H1 (cell line): Measurements from ENCODE around the gene CD48. TPM values are rescaled to one million over a fixed set of nuclear protein-coding genes. Genes with fewer than 3 reads are reported as not detected.

ENCODE experiments used
- CTCF ChIA-PET: fragments of 300-600 bp; sonication (Branson Sonifier 250); formaldehyde crosslinking; loops from one replicate; lab custom pipeline; 2021; ENCODE audit not compliant: partially characterized antibody; lab: Charles Lee
- POLR2A ChIA-PET: fragments of 300-600 bp; sonication (Branson Sonifier 250); formaldehyde crosslinking; loops from one replicate; lab custom pipeline; 2021; ENCODE audit warnings: inconsistent platforms; ENCODE audit not compliant: partially characterized antibody; lab: Charles Lee
- DNase-seq, 2 experiments: peaks; one replicate each; pipeline versions ENCODE4 v3.0.0 to v3.0.0-alpha.2; 2010 to 2022; ENCODE audit warnings: low spot score in 2 of 2, low read depth in 1 of 2, mixed read lengths in 1 of 2
- FAIRE-seq: peaks from 2 replicates; lab custom pipeline; 2011; peaks lifted over from hg19 to GRCh38; lab: Jason Lieb, UNC
- H2AFZ ChIP-seq: 2 replicates; pipeline ENCODE4 v1.8.1; 2012; ENCODE audit warnings: low read length, inconsistent platforms
- H2AK5ac ChIP-seq: 2 replicates; pipeline ENCODE4 v1.6.1; 2013; ENCODE audit warnings: low read depth, low read length
- H2BK120ac ChIP-seq: replicated peaks from 2 replicates; pipeline ENCODE3; 2013; ENCODE audit warnings: low read depth, low read length, inconsistent platforms
- H2BK12ac ChIP-seq: 2 replicates; pipeline ENCODE4 v1.6.1; 2013; ENCODE audit warnings: low read depth, low read length
- H2BK15ac ChIP-seq: 2 replicates; pipeline ENCODE4 v1.6.1; 2013; ENCODE audit warnings: low read length
- H2BK20ac ChIP-seq: 2 replicates; pipeline ENCODE4 v1.6.1; 2013; ENCODE audit warnings: low read length
- H2BK5ac ChIP-seq: 2 replicates; pipeline ENCODE4 v1.6.1; 2013; ENCODE audit warnings: low read depth, low read length
- H3K14ac ChIP-seq: 2 replicates; pipeline ENCODE4 v1.6.1; 2013; ENCODE audit warnings: inconsistent platforms; ENCODE audit not compliant: insufficient read length
- H3K18ac ChIP-seq: 2 replicates; pipeline ENCODE4 v1.6.1; 2013; ENCODE audit warnings: low read length; ENCODE audit errors: extremely low read depth
- H3K23ac ChIP-seq: 2 replicates; pipeline ENCODE4 v1.6.1; 2013; ENCODE audit warnings: inconsistent platforms; ENCODE audit not compliant: insufficient read length
- H3K23me2 ChIP-seq: 2 replicates; pipeline ENCODE4 v1.6.1; 2013; ENCODE audit warnings: low read depth, low read length
- H3K27ac ChIP-seq: 2 replicates; pipeline ENCODE4 v1.6.1; 2011; ENCODE audit warnings: low read depth, low read length, inconsistent platforms
- H3K27me3 ChIP-seq, 4 experiments: replicated peaks in 1 of 4; 1 replicate in 1 of 4; 2 replicates in 3 of 4; pipeline versions ENCODE4 v1.6.1 to v1.8.1; 2011 to 2013; ENCODE audit warnings: low read length in 3 of 4, mild to moderate bottlenecking in 3 of 4, inconsistent platforms in 2 of 4, mixed read lengths in 2 of 4, moderate library complexity in 1 of 4; ENCODE audit not compliant: control insufficient read depth in 3 of 4, insufficient read depth in 3 of 4; ENCODE audit errors: extremely low read depth in 1 of 4
- H3K36me3 ChIP-seq, 4 experiments: 2 replicates each; pipeline versions ENCODE4 v1.6.1 to v1.8.1; 2011 to 2013; ENCODE audit warnings: mild to moderate bottlenecking in 4 of 4, low read length in 3 of 4, moderate library complexity in 2 of 4, control low read depth in 1 of 4, inconsistent platforms in 1 of 4; ENCODE audit not compliant: insufficient read depth in 4 of 4, control insufficient read depth in 2 of 4
- H3K4ac ChIP-seq: replicated peaks from 2 replicates; pipeline ENCODE3; 2013; ENCODE audit warnings: low read length, low read depth, mixed read lengths, inconsistent platforms; ENCODE audit not compliant: insufficient read length
- H3K4me1 ChIP-seq, 4 experiments: replicated peaks in 1 of 4; 1 replicate in 1 of 4; 2 replicates in 3 of 4; pipeline versions ENCODE4 v1.6.1 to v1.8.1; 2011 to 2013; ENCODE audit warnings: low read length in 3 of 4, inconsistent platforms in 2 of 4, mixed read lengths in 1 of 4; ENCODE audit not compliant: insufficient read depth in 4 of 4, control insufficient read depth in 3 of 4
- H3K4me2 ChIP-seq, 2 experiments: 2 replicates each; pipeline versions ENCODE4 v1.6.1 to v1.8.1; 2011 to 2013; ENCODE audit warnings: low read depth in 2 of 2, low read length in 2 of 2, control low read depth in 1 of 2, inconsistent platforms in 1 of 2, mild to moderate bottlenecking in 1 of 2; ENCODE audit not compliant: insufficient read depth in 1 of 2
- H3K4me3 ChIP-seq, 4 experiments: fragments of 200-600, 300-600 bp in 1 of 4; sonication (generic), shearing (Covaris generic), sonication (Bioruptor Twin) in 1 of 4; 2 replicates each; pipeline versions ENCODE4 v1.5.1 to v1.8.1; 2011 to 2016; ENCODE audit warnings: low read length in 4 of 4, low read depth in 3 of 4, control low read depth in 2 of 4, inconsistent platforms in 2 of 4, mild to moderate bottlenecking in 2 of 4, mixed read lengths in 1 of 4, moderate library complexity in 1 of 4; ENCODE audit not compliant: insufficient read depth in 2 of 4; ENCODE audit errors: extremely low read depth in 1 of 4
- H3K56ac ChIP-seq: replicated peaks from 2 replicates; pipeline ENCODE3; 2013; ENCODE audit warnings: low read depth, mild to moderate bottlenecking, mixed read lengths, low read length, inconsistent platforms; ENCODE audit not compliant: insufficient read length
- H3K79me1 ChIP-seq: 2 replicates; pipeline ENCODE4 v1.6.1; 2013; ENCODE audit warnings: low read depth, low read length, control low read depth
- H3K79me2 ChIP-seq, 2 experiments: 2 replicates each; pipeline versions ENCODE4 v1.6.1 to v1.8.1; 2012 to 2013; ENCODE audit warnings: low read length in 2 of 2, mild to moderate bottlenecking in 2 of 2, inconsistent platforms in 1 of 2; ENCODE audit not compliant: insufficient read depth in 2 of 2, control insufficient read depth in 1 of 2
- H3K9ac ChIP-seq, 4 experiments: replicated peaks in 1 of 4; 1 replicate in 1 of 4; 2 replicates in 3 of 4; pipeline versions ENCODE4 v1.6.1 to v1.8.1; 2011 to 2013; ENCODE audit warnings: low read depth in 3 of 4, low read length in 3 of 4, control low read depth in 2 of 4, mild to moderate bottlenecking in 2 of 4, moderate library complexity in 2 of 4, inconsistent platforms in 1 of 4; ENCODE audit errors: extremely low read depth in 1 of 4
- H3K9me3 ChIP-seq, 2 experiments: 2 replicates each; pipeline versions ENCODE4 v1.6.1 to v1.8.1; 2012 to 2013; ENCODE audit warnings: mild to moderate bottlenecking in 2 of 2, moderate library complexity in 2 of 2, control low read depth in 1 of 2, inconsistent platforms in 1 of 2, low read depth in 1 of 2, low read length in 1 of 2, mixed read lengths in 1 of 2; ENCODE audit not compliant: insufficient read depth in 2 of 2
- H4K20me1 ChIP-seq, 2 experiments: replicated peaks in 1 of 2; 2 replicates each; pipeline versions ENCODE3 to v1.8.1; 2011 to 2013; ENCODE audit warnings: inconsistent platforms in 2 of 2, low read length in 2 of 2, mild to moderate bottlenecking in 1 of 2; ENCODE audit not compliant: insufficient read depth in 2 of 2, control insufficient read depth in 1 of 2
- H4K5ac ChIP-seq: 2 replicates; pipeline ENCODE4 v1.6.1; 2013; ENCODE audit warnings: low read length, low read depth, mixed read lengths, inconsistent platforms; ENCODE audit not compliant: insufficient read length
- H4K8ac ChIP-seq: 2 replicates; pipeline ENCODE4 v1.8.0; 2013; ENCODE audit warnings: mild to moderate bottlenecking, moderate library complexity, low read length, inconsistent platforms; ENCODE audit not compliant: insufficient read depth; ENCODE audit errors: extremely low read depth
- H4K91ac ChIP-seq: replicated peaks from 2 replicates; pipeline ENCODE3; 2013; ENCODE audit warnings: low read length, mixed read lengths, inconsistent platforms; ENCODE audit not compliant: insufficient read length
- ASH2L ChIP-seq: fragments of 200-600, 300-600 bp; sonication (generic); IDR thresholded peaks from one replicate; pipeline ENCODE4 v1.7.1; 2017; ENCODE audit warnings: low read length
- CEBPB ChIP-seq: IDR thresholded peaks from 2 replicates; pipeline ENCODE4 v1.6.1; 2012; ENCODE audit warnings: low read depth, low read length
- KDM5A ChIP-seq: fragments of 200-600 bp; IDR thresholded peaks from 2 replicates; pipeline ENCODE4 v1.7.1; 2012; ENCODE audit warnings: mild to moderate bottlenecking, low read length, inconsistent platforms, mixed read lengths
- SIN3A ChIP-seq, 2 experiments: IDR thresholded peaks in 1 of 2; conservative IDR thresholded peaks in 1 of 2; 2 replicates each; pipeline ENCODE4 v1.6.1; 2011 to 2012; ENCODE audit warnings: low read length in 2 of 2, improper control_type of control experiment in 1 of 2, low read depth in 1 of 2, mild to moderate bottlenecking in 1 of 2
- WGBS, 2 experiments: shearing (Covaris generic) in 1 of 2; methylation state at CpG; one replicate each; pipeline versions ENCODE4 v1.1.6 to v1.1.7; 2013 to 2015; ENCODE audit warnings: low lambda C conversion rate in 2 of 2, mixed read lengths in 2 of 2, inconsistent platforms in 1 of 2, low coverage in 1 of 2, missing lambda C conversion rate in 1 of 2; ENCODE audit not compliant: insufficient replicate concordance in 2 of 2, insufficient coverage in 1 of 2, insufficient read length in 1 of 2; ENCODE audit errors: extremely low coverage in 1 of 2, missing lambda C conversion rate in 1 of 2; 5-methylcytosine and 5-hydroxymethylcytosine counted together
- long read RNA-seq, 2 experiments: library from RNA in 1 of 2; library from capped mRNA in 1 of 2; stranded (forward); transcript quantifications; one replicate each; pipeline ENCODE4 v2.0.0, GENCODE V29; 2021; ENCODE audit warnings: inconsistent platforms in 1 of 2
- polyA minus RNA-seq, 3 experiments: library from RNA; depleted of rRNA, polyadenylated mRNA; stranded (reverse); fragments of >200 nt; gene quantifications; 1 replicate in 2 of 3; 2 replicates in 1 of 3; pipeline ENCODE4 v1.2.3, GENCODE V29; 2011
- polyA plus RNA-seq, 7 experiments: library from polyadenylated mRNA; depleted of rRNA in 3 of 7; stranded (reverse) in 5 of 7; unstranded in 2 of 7; fragments of >200 nt in 5 of 7; fragments of 200-250 nt in 2 of 7; gene quantifications; 1 replicate in 5 of 7; 2 replicates in 1 of 7; 4 replicates in 1 of 7; pipeline versions ENCODE4 v1.2.1 to v1.2.3, GENCODE V29; 2011 to 2013; ENCODE audit warnings: missing spikeins in 2 of 7, mixed read lengths in 2 of 7
- total RNA-seq: library from RNA; stranded (reverse); fragmentation: NEBNext Ultra II Directional; extraction: Animal tissue kit (Norgen Biotek cat#: 25700); gene quantifications from 2 replicates; pipeline ENCODE4 v1.2.1, GENCODE V29; 2021
- TF ChIP-seq, protein P1 (sequence below), 3 experiments: IDR thresholded peaks; 1 replicate in 2 of 3; 2 replicates in 1 of 3; pipeline versions ENCODE4 v1.5.1 to v1.6.1; 2011; ENCODE audit warnings: low read length in 3 of 3, mild to moderate bottlenecking in 3 of 3, inconsistent platforms in 2 of 3, low read depth in 1 of 3, moderate library complexity in 1 of 3; ENCODE audit not compliant: insufficient read depth in 1 of 3; ENCODE audit errors: control extremely low read depth in 1 of 3

Gene CD48, protein sequence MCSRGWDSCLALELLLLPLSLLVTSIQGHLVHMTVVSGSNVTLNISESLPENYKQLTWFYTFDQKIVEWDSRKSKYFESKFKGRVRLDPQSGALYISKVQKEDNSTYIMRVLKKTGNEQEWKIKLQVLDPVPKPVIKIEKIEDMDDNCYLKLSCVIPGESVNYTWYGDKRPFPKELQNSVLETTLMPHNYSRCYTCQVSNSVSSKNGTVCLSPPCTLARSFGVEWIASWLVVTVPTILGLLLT
- total RNA-seq, result not detected in 2 replicates
- 0.08 TPM in 1 of 2 replicates, not detected in the other for polyA plus RNA-seq (2011; rRNA removed)
- polyA plus RNA-seq (2011; cell fraction: cytosol; rRNA removed), result 0.05 TPM
- not detected for polyA plus RNA-seq (2011; cell fraction: nucleus; rRNA removed)
- polyA plus RNA-seq (2012, experiment 1 of 2), result 0.11 to 0.46 TPM (median 0.28 TPM) in 4 replicates
- polyA plus RNA-seq (2012, experiment 2 of 2), result not detected
- not detected for polyA plus RNA-seq (2013, experiment 1 of 2)
- not detected for polyA plus RNA-seq (2013, experiment 2 of 2)
- not detected in 2 replicates for polyA minus RNA-seq (2011; rRNA and poly(A)+ RNA removed)
- polyA minus RNA-seq (2011; cell fraction: cytosol; rRNA and poly(A)+ RNA removed), result not detected
- not detected for polyA minus RNA-seq (2011; cell fraction: nucleus; rRNA and poly(A)+ RNA removed)
- long read RNA-seq, experiment 1, result 0 reads
- long read RNA-seq, experiment 2, result 0 reads

DNA sequence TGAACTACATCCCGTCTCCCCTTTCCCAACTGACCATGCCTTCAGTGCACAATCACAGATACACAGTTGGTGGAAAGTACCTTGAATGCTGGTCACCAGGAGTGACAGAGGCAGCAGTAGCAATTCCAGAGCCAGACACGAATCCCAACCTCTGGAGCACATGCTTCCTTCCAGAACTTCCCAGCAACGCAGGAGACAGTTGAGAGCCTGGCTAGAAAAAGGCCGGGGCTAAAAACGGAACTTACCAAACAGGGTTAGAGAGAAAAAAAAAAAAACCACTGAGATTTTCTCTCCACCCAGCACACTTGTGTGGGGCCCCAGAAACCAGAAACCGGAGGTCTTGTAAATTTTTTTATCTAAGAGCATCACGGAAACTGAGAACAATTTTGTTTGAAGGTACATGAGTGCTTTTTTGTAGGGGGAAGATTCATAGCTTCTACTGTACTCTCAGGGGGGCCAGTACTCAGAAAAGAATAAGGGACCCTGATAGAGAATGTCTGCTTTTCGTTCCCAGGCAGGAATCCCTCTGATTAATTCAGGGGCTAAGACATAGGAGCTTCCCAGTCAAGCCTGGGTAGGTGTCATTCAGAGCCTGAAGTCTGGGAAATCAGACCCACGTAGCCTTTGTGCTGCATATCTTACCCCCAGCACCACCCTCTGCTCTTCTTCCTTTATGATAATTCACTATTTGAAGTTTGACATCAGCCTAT, at the start of gene CD48:
TSS of gene CD48 (minus strand) at position 221 of the 710 bp plus-strand sequence. CDS start at position 162, 59 bp downstream.
- Histone ChIP-seq H3K9me3 (no peaks in the 10 kb centered on the region), H3K9ac (no peak within 1 kb of the TSS), H4K8ac (no peak within 1 kb of the TSS), H3K27me3 (no peaks in the 10 kb centered on the region), H2BK12ac (no peak within 1 kb of the TSS), H3K36me3 (no peaks in the 10 kb centered on the region), H2BK15ac (no peak within 1 kb of the TSS), H2AK5ac (no peak within 1 kb of the TSS), H2AFZ (no peak within 1 kb of the TSS), H4K91ac (no peak within 1 kb of the TSS), H3K18ac (no peak within 1 kb of the TSS), H3K23ac (no peak within 1 kb of the TSS), H3K4ac (no peak within 1 kb of the TSS), H4K5ac (no peak within 1 kb of the TSS), H3K4me2 (no peak within 1 kb of the TSS), H3K27ac (no peak within 1 kb of the TSS), H3K4me3 (no peak within 1 kb of the TSS), H3K79me2 (no peaks in the 10 kb centered on the region), H2BK20ac (no peak within 1 kb of the TSS), H3K4me1 (no peaks in the 10 kb centered on the region), H3K14ac (no peak within 1 kb of the TSS), H3K79me1 (no peaks in the 10 kb centered on the region; the same call in 1 of the 2 replicates), H2BK5ac (no peak within 1 kb of the TSS), H3K56ac (no peak within 1 kb of the TSS), H4K20me1 (no peaks in the 10 kb centered on the region), H3K23me2 (no peaks in the 10 kb centered on the region), H2BK120ac (no peak within 1 kb of the TSS)
- ChIA-PET POLR2A (interaction anchor here (1.6 kb wide), 1 partner anchor 13 kb away, joined by 5 read pairs; no protein-coding TSS in a partner anchor), CTCF (interaction anchor here (0.8 to 3.1 kb wide), 7 partner anchors 14 to 242 kb away, joined by 3 to 19 read pairs (median 3); no protein-coding TSS in a partner anchor)
- DNase-seq (no peak), FAIRE-seq (no peak)
- 87% methylated on average over 9 of the region's 9 CpGs; no CpG with 5 or more reads in 1 of the 2 experiments for WGBS, 2 experiments
- TF ChIP-seq SIN3A (conservative IDR thresholded peaks at IDR 0.05 in 1 of 2, IDR thresholded peaks at IDR 0.05 in 1 of 2; ENCODE audit: low read depth in 1 of 2, low read length in 2 of 2), result no peak
- no peak for TF ChIP-seq KDM5A
- no peak for TF ChIP-seq CEBPB
- TF ChIP-seq, protein P1, sequence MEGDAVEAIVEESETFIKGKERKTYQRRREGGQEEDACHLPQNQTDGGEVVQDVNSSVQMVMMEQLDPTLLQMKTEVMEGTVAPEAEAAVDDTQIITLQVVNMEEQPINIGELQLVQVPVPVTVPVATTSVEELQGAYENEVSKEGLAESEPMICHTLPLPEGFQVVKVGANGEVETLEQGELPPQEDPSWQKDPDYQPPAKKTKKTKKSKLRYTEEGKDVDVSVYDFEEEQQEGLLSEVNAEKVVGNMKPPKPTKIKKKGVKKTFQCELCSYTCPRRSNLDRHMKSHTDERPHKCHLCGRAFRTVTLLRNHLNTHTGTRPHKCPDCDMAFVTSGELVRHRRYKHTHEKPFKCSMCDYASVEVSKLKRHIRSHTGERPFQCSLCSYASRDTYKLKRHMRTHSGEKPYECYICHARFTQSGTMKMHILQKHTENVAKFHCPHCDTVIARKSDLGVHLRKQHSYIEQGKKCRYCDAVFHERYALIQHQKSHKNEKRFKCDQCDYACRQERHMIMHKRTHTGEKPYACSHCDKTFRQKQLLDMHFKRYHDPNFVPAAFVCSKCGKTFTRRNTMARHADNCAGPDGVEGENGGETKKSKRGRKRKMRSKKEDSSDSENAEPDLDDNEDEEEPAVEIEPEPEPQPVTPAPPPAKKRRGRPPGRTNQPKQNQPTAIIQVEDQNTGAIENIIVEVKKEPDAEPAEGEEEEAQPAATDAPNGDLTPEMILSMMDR (IDR thresholded peaks at IDR 0.05; ENCODE audit: control extremely low read depth in 1 of 3, insufficient read depth in 1 of 3, low read depth in 1 of 3, low read length in 3 of 3), result no peak
- TF ChIP-seq ASH2L, result no peak
